Memory B cell (primary cell): ENCODE measurements around the gene SELENOO.
A peak's percentile ranks its signal among the peaks of the same experiment; 100 is the strongest.

Source experiments
- ATAC-seq: fragments of 150-1000 bp; cut with Tn5 transposase; 2 replicates; pipeline ENCODE4 v1.10.0; 2021; ENCODE audit warnings: low read depth, mild to moderate bottlenecking, moderate library complexity
- DNase-seq, 2 donors: peaks; one replicate each; pipeline ENCODE4 v3.0.0; 2022; ENCODE audit warnings: low spot score in 2 of 2
- H3K27ac Mint-ChIP-seq: one replicate; pipeline ENCODE4 v1.8.0; 2022; ENCODE audit warnings: mild to moderate bottlenecking, moderate library complexity, mixed read lengths
- H3K27me3 Mint-ChIP-seq: one replicate; pipeline ENCODE4 v1.8.0; 2022; ENCODE audit warnings: mixed read lengths
- H3K36me3 Mint-ChIP-seq: one replicate; pipeline ENCODE4 v1.8.0; 2022; ENCODE audit warnings: mild to moderate bottlenecking, mixed read lengths
- H3K4me1 Mint-ChIP-seq: one replicate; pipeline ENCODE4 v1.8.0; 2022; ENCODE audit warnings: mixed read lengths
- H3K4me3 Mint-ChIP-seq: one replicate; pipeline ENCODE4 v1.8.0; 2022; ENCODE audit warnings: mild to moderate bottlenecking, moderate library complexity, mixed read lengths
- H3K9me3 Mint-ChIP-seq: one replicate; pipeline ENCODE4 v1.8.0; 2022; ENCODE audit warnings: mixed read lengths

The SELENOO gene

DNA sequence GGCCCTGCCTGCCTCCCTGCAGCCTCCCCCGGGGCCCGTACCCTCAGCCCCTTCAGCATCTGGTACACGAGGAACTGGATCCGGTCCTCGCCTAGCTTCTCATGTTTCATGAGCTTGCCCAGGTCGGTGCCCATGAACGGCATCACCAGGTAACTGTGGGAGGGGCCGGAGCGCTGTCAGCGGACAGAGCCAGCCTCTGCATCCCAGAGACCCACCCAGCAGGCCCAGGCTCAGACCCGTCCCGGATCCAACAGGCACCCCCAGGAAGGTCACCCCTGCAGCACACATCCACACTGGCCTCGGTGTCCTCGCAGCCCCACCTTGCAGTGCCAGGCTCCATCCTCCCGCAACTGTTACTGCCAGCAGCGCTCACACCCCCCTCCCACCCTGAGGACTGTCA is 56.2 kb downstream of the SELENOO start:
- no peak overlapping the region for H3K27ac Mint-ChIP-seq
- no peaks in the 10 kb centered on the region for H3K9me3 Mint-ChIP-seq
- no peak overlapping the region for H3K4me3 Mint-ChIP-seq
- peaks cover 2% of the 10 kb centered on the region for H3K4me1 Mint-ChIP-seq
- peaks cover 8% of the 10 kb centered on the region for H3K27me3 Mint-ChIP-seq
- ATAC-seq (no peak), DNase-seq (no peak)
- H3K36me3 Mint-ChIP-seq: no peaks in the 10 kb centered on the region

DNA sequence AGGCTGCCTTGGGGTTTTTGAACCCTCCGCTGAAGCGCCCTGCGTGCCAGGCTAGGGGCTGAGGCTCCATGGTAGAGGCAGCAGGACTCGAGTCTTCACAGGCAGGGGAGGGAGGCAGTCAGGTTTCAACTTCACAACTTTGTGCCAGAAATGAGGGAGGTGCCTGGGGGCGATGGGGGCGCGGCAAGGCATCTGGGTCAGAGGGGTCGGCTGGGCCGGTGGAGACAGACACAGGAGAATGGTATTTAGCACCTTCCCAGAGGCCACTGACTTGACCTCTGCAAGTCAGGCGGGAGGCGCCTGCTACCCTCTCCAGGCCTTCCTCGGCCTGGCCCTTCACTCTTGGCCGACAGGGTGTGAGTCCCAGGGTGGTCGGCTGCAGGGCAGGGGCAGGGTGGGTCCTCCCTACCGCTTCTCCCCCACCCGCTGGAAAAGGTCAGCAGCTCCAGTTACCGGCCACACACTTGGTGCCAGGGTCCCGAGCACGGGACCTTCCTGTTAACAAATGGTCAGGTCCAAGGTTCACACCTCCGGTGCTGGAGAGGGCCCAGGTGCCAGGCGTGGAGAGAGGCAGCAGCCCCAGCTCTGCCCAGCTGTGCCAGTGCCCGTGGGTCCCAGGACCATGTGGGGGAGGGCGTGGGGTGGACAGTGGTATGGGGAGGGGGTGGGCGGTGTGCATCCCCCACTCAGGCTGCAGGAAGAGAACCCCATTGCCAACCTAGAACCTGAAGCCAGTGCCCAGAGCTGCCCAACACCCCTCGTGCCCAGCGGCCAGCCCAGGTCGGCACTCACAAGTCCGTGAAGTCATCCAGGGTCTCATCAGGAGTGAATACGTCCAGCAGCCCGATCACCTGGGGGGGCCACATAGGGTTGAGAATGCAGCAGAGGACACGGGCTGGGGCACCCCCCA is 56.9 kb downstream of the SELENOO start:
- H3K27ac Mint-ChIP-seq: no peak overlapping the region
- no peak for DNase-seq
- H3K27me3 Mint-ChIP-seq: peaks cover 12% of the 10 kb centered on the region
- H3K4me3 Mint-ChIP-seq: no peak overlapping the region
- no peaks in the 10 kb centered on the region for H3K9me3 Mint-ChIP-seq
- H3K4me1 Mint-ChIP-seq: peaks cover 6% of the 10 kb centered on the region
- no peaks in the 10 kb centered on the region for H3K36me3 Mint-ChIP-seq
- ATAC-seq: no peak

DNA sequence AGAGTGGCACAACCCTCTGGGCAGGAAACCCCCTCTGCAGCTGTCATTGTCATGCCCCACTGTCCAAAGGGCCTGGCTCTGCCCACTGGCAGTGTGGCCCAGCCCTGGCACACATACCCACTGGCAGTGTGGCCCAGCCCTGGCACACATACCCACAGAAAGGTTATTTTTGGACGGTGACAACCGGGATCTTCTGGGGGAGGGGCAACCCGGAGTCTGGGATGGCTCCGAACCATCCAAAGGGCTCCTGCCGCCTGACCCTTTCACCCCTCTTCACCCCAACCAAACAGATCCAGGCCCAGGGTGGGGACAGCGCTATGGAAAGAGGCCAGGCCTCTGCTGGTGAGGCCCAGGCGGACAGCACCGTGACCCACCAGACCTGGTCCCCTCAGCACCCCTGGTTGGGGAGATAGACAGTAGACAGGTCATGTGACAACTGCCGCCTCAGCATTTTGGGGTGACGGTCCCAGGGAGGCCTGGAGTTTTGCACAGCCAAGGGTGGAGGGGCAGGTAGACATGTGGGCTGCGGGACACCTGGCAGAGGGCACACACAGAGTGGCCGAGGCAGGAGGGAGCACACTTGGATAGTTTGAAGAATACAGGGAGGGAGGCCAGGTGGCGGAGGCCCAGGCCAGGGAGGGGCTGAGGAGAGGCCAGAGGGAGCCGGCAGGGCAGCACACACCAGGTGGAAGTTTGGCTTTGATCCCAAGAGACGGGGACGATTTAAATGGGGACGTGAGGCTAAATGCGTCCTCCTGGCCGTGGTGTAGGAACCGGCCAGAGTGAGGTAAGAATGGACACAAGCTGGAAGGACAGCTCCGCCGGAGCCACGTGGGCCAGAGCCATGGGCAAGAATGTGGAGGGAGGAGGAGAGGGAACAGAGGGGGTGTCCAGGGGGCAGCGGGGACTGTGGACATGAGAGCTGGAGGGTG is 57.8 kb downstream of the SELENOO start:
- Mint-ChIP-seq H3K4me3 (peak overlapping the region; percentile 55), H3K27me3 (peaks cover 12% of the 10 kb centered on the region), H3K27ac (no peak overlapping the region), H3K9me3 (no peaks in the 10 kb centered on the region), H3K36me3 (no peaks in the 10 kb centered on the region), H3K4me1 (peaks cover 6% of the 10 kb centered on the region)
- no peak for DNase-seq
- ATAC-seq: peak; percentile 24

GRCh38 chr22:50259302-50259701 is 58.5 kb downstream of the SELENOO start:
- Mint-ChIP-seq H3K4me1 (peaks cover 6% of the 10 kb centered on the region), H3K27me3 (peaks cover 12% of the 10 kb centered on the region), H3K9me3 (no peaks in the 10 kb centered on the region), H3K4me3 (peak overlapping the region; percentile 46), H3K36me3 (no peaks in the 10 kb centered on the region), H3K27ac (no peak overlapping the region)
- DNase-seq (no peak), ATAC-seq (no peak)

GRCh38 chr22:50260434-50260800 is 59.6 kb downstream of the SELENOO start:
- H3K27ac Mint-ChIP-seq: no peak overlapping the region
- no peaks in the 10 kb centered on the region for H3K36me3 Mint-ChIP-seq
- peaks cover 15% of the 10 kb centered on the region for H3K27me3 Mint-ChIP-seq
- DNase-seq (no peak), ATAC-seq (no peak)
- H3K4me1 Mint-ChIP-seq: peaks cover 10% of the 10 kb centered on the region
- no peak overlapping the region for H3K4me3 Mint-ChIP-seq
- no peaks in the 10 kb centered on the region for H3K9me3 Mint-ChIP-seq

DNA sequence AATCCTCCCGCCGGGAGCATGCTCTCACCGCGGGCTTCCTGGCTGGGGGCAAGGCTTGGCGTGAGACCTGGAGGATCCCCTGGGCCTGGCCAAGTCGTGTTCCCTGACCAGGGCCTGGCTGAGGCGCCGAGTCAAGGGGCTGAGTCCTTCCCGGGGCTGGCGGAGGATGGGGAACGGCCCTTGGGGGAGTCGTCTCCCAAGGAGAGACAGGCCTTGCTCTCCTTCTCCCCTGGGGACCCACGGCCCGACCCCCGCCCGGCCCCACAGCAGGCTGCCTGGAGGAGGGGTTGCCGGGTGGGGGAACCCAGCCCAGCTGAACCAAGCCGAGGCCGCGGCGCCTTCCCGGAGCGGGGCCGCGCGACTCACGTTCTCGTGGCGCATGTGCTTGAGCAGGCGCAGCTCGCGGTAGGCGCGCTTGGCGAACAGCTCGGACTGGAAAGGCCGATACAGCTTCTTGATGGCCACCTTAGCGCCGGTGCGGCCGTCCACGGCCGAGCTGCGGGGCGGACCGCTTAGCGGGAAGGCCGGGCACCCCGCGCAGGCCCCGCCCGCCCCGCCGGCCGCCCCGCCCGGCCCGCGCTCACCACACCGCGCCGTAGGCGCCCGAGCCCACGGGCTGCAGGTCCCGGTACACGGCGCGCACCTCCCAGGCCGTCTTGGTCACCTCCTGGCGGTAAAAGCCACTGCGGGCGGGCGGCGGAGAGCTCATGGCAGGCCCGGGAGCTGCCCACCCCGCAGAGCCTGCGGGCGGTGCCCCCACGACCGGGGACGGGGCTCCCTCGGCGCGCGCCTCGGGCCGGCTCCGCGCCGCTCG is 60.2 kb downstream of the SELENOO start:
- DNase-seq (no peak), ATAC-seq (peak; percentile 39)
- H3K9me3 Mint-ChIP-seq: no peaks in the 10 kb centered on the region
- H3K36me3 Mint-ChIP-seq: no peaks in the 10 kb centered on the region
- H3K4me1 Mint-ChIP-seq: peaks cover 10% of the 10 kb centered on the region
- peaks cover 15% of the 10 kb centered on the region for H3K27me3 Mint-ChIP-seq
- H3K4me3 Mint-ChIP-seq: no peak overlapping the region
- H3K27ac Mint-ChIP-seq: no peak overlapping the region

DNA sequence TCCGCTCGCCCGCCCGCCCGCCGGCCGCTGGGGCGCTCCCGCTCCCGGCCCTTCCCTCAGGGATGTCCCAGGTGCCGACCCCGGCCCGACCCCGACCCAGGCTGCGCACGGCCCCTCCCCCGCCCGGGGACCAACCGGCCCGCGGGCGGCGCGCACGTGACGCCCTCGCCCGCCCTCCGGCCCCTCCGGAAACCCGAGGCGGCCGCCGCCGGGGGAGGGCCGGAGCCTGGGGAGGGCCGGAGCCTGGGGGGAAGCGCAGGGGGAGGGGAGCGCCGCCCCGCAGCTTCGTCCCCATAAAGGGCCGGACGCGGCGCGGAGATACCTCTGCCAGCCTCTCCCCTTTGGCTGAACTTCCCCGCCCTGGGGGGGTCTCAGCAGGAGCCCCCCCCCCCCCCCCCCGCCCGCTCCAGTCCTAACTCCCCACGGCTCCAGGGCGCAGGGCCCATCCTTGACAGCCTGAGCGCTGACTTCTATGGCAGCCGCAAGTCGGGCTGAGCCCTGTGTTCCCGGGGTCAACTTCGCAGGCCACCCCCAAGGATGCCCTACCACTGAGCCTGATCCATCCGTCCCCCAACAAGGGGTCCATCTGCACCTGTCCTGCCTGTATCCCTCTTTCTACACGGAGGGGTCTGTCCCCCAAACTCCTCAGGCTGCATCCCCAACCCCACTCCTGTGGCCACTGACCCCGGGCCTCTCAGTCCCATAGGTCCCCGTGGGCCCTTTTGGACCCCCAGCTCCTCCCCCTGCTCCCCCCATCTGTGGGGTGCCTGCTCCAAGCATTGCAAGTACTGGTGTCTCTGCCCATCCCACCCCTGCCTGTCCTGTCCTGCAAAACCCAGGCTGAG is 61.0 kb downstream of the SELENOO start, which contains the start of gene MAPK12:
MAPK12 (minus strand) TSS at position 69 of the 845 bp plus-strand sequence. CDS start 174 bp downstream, outside the sequence.
- H3K36me3 Mint-ChIP-seq: no peaks in the 10 kb centered on the region
- H3K4me3 Mint-ChIP-seq: peak within 1 kb of the TSS; percentile 77
- peaks cover 10% of the 10 kb centered on the region for H3K4me1 Mint-ChIP-seq
- no peaks in the 10 kb centered on the region for H3K9me3 Mint-ChIP-seq
- H3K27ac Mint-ChIP-seq: no peak within 1 kb of the TSS
- DNase-seq (no peak), ATAC-seq (no peak)
- H3K27me3 Mint-ChIP-seq: peaks cover 15% of the 10 kb centered on the region

GRCh38 chr22:50262460-50262911 is 61.7 kb downstream of the SELENOO start:
- peak; percentile 38 for ATAC-seq
- Mint-ChIP-seq H3K27ac (no peak overlapping the region), H3K36me3 (no peaks in the 10 kb centered on the region), H3K4me1 (peaks cover 10% of the 10 kb centered on the region), H3K4me3 (peak overlapping the region; percentile 77), H3K9me3 (no peaks in the 10 kb centered on the region), H3K27me3 (peaks cover 15% of the 10 kb centered on the region)
- no peak for DNase-seq

DNA sequence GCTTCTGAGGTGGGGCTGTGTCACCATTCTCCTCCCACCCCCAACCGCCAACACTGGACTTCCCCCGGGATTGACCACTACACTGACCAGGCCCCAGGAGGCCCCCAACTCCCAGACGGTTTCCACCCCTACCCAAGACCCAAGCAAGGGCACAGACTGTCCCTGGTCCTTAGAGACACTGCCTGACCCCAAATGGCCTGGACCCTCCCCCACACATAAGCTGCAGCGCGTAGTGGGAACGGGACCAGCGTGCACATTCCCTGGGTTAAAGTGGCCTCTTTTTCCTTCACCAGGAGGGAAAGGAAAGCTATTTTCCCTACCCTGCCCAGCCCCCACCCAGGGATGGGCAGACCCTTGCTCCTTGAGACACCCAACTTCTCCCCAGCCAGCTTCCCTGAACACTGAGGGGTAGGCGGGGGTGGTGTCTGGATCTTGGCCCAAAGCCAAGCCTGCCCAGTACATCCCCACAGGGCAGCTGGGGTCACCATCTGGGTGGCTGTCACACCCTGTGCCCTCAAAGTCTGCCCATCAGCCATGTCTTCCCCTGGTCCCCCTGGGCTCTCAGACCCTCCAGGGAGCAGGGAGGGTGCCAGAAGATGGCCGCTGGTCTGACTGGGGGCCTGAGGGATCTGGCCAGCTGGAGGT is 62.3 kb downstream of the SELENOO start:
- Mint-ChIP-seq H3K27ac (no peak overlapping the region), H3K4me3 (no peak overlapping the region), H3K27me3 (peaks cover 15% of the 10 kb centered on the region), H3K36me3 (no peaks in the 10 kb centered on the region), H3K9me3 (no peaks in the 10 kb centered on the region), H3K4me1 (peaks cover 10% of the 10 kb centered on the region)
- no peak for DNase-seq
- ATAC-seq: no peak

DNA sequence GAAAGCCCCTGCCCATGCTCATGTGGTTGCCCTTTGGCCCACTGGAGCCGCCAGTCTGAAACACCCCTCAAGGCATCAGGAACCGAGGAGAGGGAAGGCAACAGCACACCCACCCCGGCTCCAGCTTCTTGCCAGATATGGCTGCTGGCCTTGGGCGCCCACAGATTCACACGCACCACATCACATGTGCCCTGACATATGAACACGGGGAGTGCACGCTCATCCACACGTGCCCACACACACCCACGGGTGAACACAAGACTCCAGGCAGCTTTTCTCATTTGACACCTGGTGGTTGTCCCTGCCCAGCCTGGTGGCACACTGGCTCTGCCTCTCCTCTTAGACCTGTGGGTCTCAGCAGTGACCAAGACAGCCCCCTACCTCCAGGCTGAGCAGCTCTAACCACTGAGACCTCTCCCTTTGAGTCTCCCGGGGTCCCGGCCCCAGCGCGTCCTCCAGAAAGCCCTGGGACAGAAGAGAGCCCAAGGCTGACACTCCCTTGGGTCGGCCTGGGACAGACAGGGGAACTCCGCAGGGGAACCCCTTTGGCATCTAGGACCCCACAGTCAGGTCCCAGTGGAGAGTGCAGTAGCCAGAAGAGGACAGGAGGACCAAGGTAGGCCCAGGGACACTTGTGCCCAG is 63.4 kb downstream of the SELENOO start:
- no peak overlapping the region for H3K27ac Mint-ChIP-seq
- no peaks in the 10 kb centered on the region for H3K9me3 Mint-ChIP-seq
- H3K4me3 Mint-ChIP-seq: no peak overlapping the region
- peaks cover 12% of the 10 kb centered on the region for H3K4me1 Mint-ChIP-seq
- ATAC-seq (no peak), DNase-seq (no peak)
- H3K27me3 Mint-ChIP-seq: peaks cover 9% of the 10 kb centered on the region
- no peaks in the 10 kb centered on the region for H3K36me3 Mint-ChIP-seq

GRCh38 chr22:50264946-50265669 is 64.3 kb downstream of the SELENOO start:
- ATAC-seq: no peak
- Mint-ChIP-seq H3K27ac (no peak overlapping the region), H3K4me1 (peaks cover 12% of the 10 kb centered on the region), H3K4me3 (no peak overlapping the region), H3K9me3 (no peaks in the 10 kb centered on the region), H3K27me3 (peaks cover 9% of the 10 kb centered on the region), H3K36me3 (no peaks in the 10 kb centered on the region)
- DNase-seq: no peak

- H3K27ac Mint-ChIP-seq: no peak overlapping the region
- no peaks in the 10 kb centered on the region for H3K36me3 Mint-ChIP-seq
- no peak for DNase-seq
- H3K4me1 Mint-ChIP-seq: peaks cover 14% of the 10 kb centered on the region
- peaks cover 8% of the 10 kb centered on the region for H3K27me3 Mint-ChIP-seq
- H3K9me3 Mint-ChIP-seq: no peaks in the 10 kb centered on the region
- H3K4me3 Mint-ChIP-seq: no peak overlapping the region
- ATAC-seq: no peak
Measured at GRCh38 chr22:50266994-50267393, 66.2 kb downstream of the SELENOO start.
